B cell (primary cell): ENCODE data around the gene TMEFF1.

Experiments
- EZH2 ChIP-seq: IDR thresholded peaks from 2 replicates; pipeline ENCODE4 v1.6.1; 2012; ENCODE audit warnings: borderline replicate concordance, low read depth, mild to moderate bottlenecking, moderate library complexity, low read length; ENCODE audit not compliant: insufficient read depth, poor library complexity, severe bottlenecking
- TF ChIP-seq, protein P1 (sequence below): fragments of 200-600 bp; IDR thresholded peaks from one replicate; pipeline ENCODE4 v1.8.0; 2022; ENCODE audit warnings: antibody characterized with exemption, mild to moderate bottlenecking

DNA sequence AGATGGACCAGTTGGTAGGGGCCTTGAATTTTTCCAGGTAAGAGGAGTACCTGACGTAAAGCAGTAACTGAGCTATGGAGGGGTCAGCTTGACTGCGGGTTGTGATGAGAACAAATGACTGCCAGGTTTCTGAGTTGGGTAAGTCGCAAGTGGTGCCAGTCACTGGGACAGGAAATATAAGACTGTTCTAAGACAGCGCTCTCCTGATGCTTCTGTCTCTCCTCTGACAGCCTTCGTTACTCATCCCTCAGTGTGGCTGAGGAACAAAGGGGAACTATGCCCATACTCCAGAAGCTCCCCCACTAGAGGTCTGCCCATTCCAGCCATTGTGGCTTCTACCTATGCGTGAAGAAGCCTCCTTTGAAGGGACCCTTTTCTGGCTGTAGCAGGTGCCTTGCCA is 118.2 kb downstream of the TMEFF1 start:
- TF ChIP-seq, protein P1, sequence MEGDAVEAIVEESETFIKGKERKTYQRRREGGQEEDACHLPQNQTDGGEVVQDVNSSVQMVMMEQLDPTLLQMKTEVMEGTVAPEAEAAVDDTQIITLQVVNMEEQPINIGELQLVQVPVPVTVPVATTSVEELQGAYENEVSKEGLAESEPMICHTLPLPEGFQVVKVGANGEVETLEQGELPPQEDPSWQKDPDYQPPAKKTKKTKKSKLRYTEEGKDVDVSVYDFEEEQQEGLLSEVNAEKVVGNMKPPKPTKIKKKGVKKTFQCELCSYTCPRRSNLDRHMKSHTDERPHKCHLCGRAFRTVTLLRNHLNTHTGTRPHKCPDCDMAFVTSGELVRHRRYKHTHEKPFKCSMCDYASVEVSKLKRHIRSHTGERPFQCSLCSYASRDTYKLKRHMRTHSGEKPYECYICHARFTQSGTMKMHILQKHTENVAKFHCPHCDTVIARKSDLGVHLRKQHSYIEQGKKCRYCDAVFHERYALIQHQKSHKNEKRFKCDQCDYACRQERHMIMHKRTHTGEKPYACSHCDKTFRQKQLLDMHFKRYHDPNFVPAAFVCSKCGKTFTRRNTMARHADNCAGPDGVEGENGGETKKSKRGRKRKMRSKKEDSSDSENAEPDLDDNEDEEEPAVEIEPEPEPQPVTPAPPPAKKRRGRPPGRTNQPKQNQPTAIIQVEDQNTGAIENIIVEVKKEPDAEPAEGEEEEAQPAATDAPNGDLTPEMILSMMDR, result no peak
- no peak for TF ChIP-seq EZH2
